Measurements from ENCODE around the gene RAD23A. TPM values are rescaled to one million over a fixed set of nuclear protein-coding genes. Genes with fewer than 3 reads are reported as not detected.
A peak's percentile ranks its signal among the peaks of the same experiment; 100 is the strongest.

The RAD23A gene
- total RNA-seq = 100 to 1,000 TPM; 101 to 128 (median 105) TPM

- peak within 1 kb of the TSS; percentile 44 for H3K4me3 ChIP-seq (ENCODE audit: low read depth, poor library complexity, severe bottlenecking)
- peak in 1 of 2 donors; percentile 91 for TF ChIP-seq POLR2A (IDR thresholded peaks at IDR 0.05)
- TF ChIP-seq, protein P1, sequence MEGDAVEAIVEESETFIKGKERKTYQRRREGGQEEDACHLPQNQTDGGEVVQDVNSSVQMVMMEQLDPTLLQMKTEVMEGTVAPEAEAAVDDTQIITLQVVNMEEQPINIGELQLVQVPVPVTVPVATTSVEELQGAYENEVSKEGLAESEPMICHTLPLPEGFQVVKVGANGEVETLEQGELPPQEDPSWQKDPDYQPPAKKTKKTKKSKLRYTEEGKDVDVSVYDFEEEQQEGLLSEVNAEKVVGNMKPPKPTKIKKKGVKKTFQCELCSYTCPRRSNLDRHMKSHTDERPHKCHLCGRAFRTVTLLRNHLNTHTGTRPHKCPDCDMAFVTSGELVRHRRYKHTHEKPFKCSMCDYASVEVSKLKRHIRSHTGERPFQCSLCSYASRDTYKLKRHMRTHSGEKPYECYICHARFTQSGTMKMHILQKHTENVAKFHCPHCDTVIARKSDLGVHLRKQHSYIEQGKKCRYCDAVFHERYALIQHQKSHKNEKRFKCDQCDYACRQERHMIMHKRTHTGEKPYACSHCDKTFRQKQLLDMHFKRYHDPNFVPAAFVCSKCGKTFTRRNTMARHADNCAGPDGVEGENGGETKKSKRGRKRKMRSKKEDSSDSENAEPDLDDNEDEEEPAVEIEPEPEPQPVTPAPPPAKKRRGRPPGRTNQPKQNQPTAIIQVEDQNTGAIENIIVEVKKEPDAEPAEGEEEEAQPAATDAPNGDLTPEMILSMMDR (IDR thresholded peaks at IDR 0.05) = no peak
- DNase-seq (ENCODE audit: low spot score in 2 of 2) = peak; percentile 95 to 99
- intact Hi-C loops (cut with DNase I; ENCODE audit: low total_unique reads) = loop anchor here (10.0 kb wide), 1 partner anchor 61 kb away; the partner anchor contains the start of genes DNASE2 and KLF1
- 0 to 1% methylated on average over 34 to 59 of the region's 62 CpGs for WGBS, 2 donors
These were observed at the start of gene RAD23A for GRCh38 chr19:12945479-12946091. TSS of gene RAD23A (plus strand) at chr19:12945862. CDS start at chr19:12945949, 87 bp downstream.

GRCh38 chr19:12896460-12896859 lies 49.2 kb upstream of the RAD23A start:
- H3K4me3 ChIP-seq (ENCODE audit: low read depth, poor library complexity, severe bottlenecking) = no peak overlapping the region
- DNase-seq (ENCODE audit: low spot score in 2 of 2) = no peak
- TF ChIP-seq, protein P1 (IDR thresholded peaks at IDR 0.05) = no peak
- TF ChIP-seq POLR2A (IDR thresholded peaks at IDR 0.05) = no peak
- intact Hi-C loops (cut with DNase I; ENCODE audit: low total_unique reads) = no loop called here
- WGBS, 2 donors = 95 to 98% methylated on average over 10 to 14 of the region's 17 CpGs

GRCh38 chr19:12899891-12900518 lies 45.7 kb upstream of the RAD23A start:
- no peak overlapping the region for H3K4me3 ChIP-seq (ENCODE audit: low read depth, poor library complexity, severe bottlenecking)
- WGBS, 2 donors = 84 to 90% methylated on average over 10 of the region's 10 CpGs
- no peak for DNase-seq (ENCODE audit: low spot score in 2 of 2)
- no peak for TF ChIP-seq POLR2A (IDR thresholded peaks at IDR 0.05)
- TF ChIP-seq, protein P1 (IDR thresholded peaks at IDR 0.05) = no peak
- intact Hi-C loops (cut with DNase I; ENCODE audit: low total_unique reads) = no loop called here

- no peak overlapping the region for H3K4me3 ChIP-seq (ENCODE audit: low read depth, poor library complexity, severe bottlenecking)
- 85 to 88% methylated on average over 9 of the region's 9 CpGs for WGBS, 2 donors
- intact Hi-C loops (cut with DNase I; ENCODE audit: low total_unique reads) = no loop called here
- TF ChIP-seq POLR2A (IDR thresholded peaks at IDR 0.05) = no peak
- TF ChIP-seq, protein P1 (IDR thresholded peaks at IDR 0.05) = no peak
- no peak for DNase-seq (ENCODE audit: low spot score in 2 of 2)
These were observed 38.5 kb upstream of the RAD23A start for GRCh38 chr19:12907166-12907565.

GRCh38 chr19:12912571-12912970 lies 33.1 kb upstream of the RAD23A start:
- 23 to 41% methylated on average over 4 of the region's 4 CpGs for WGBS, 2 donors
- DNase-seq (ENCODE audit: low spot score in 2 of 2) = no peak
- H3K4me3 ChIP-seq (ENCODE audit: low read depth, poor library complexity, severe bottlenecking) = no peak overlapping the region
- TF ChIP-seq POLR2A (IDR thresholded peaks at IDR 0.05) = no peak
- intact Hi-C loops (cut with DNase I; ENCODE audit: low total_unique reads) = no loop called here

GRCh38 chr19:12913011-12913561 lies 32.6 kb upstream of the RAD23A start:
- 7 to 19% methylated on average over 22 of the region's 22 CpGs for WGBS, 2 donors
- no peak for TF ChIP-seq POLR2A (IDR thresholded peaks at IDR 0.05)
- TF ChIP-seq, protein P1 (IDR thresholded peaks at IDR 0.05) = no peak
- H3K4me3 ChIP-seq (ENCODE audit: low read depth, poor library complexity, severe bottlenecking) = no peak overlapping the region
- DNase-seq (ENCODE audit: low spot score in 2 of 2) = peak; percentile 48 to 94
- intact Hi-C loops (cut with DNase I; ENCODE audit: low total_unique reads) = no loop called here
